Peyer's patch (tissue), 4 donors: Measurements from ENCODE around the gene ACTR1A. TPM values are rescaled to one million over a fixed set of nuclear protein-coding genes. Genes with fewer than 3 reads are reported as not detected.

Experiments
- DNase-seq, 3 donors: peaks; one replicate each; pipeline ENCODE4 v3.0.0-alpha.2; 2017 to 2019
- H3K27ac ChIP-seq, 4 donors: fragments of 200-600 bp; sonication (generic); one replicate each; pipeline ENCODE4 v1.5.1; 2016 to 2019
- H3K27me3 ChIP-seq, 2 donors: fragments of 200-600 bp; sonication (generic); one replicate each; pipeline ENCODE4 v1.5.1; 2019
- H3K36me3 ChIP-seq, 3 donors: fragments of 200-600 bp; sonication (generic); one replicate each; pipeline ENCODE4 v1.5.1; 2016 to 2019
- H3K4me1 ChIP-seq, 4 donors: fragments of 200-600 bp; sonication (generic); one replicate each; pipeline ENCODE4 v1.5.1; 2016 to 2019
- H3K4me3 ChIP-seq, 4 donors: fragments of 200-600 bp; sonication (generic); 1 replicate in 3 of 4; 2 replicates in 1 of 4; pipeline ENCODE4 v1.5.1; 2016 to 2019; ENCODE audit warnings: mild to moderate bottlenecking in 1 of 4
- H3K9me3 ChIP-seq, 4 donors: fragments of 200-600 bp; sonication (generic); one replicate each; pipeline ENCODE4 v1.5.1; 2016 to 2019; ENCODE audit warnings: mild to moderate bottlenecking in 1 of 4
- CTCF ChIP-seq, 6 experiments: fragments of 450-650 bp in 4 of 6; fragments of 200-600 bp in 2 of 6; sonication (generic) in 1 of 6; IDR thresholded peaks; one replicate each; pipeline ENCODE4 v1.5.1; 2017 to 2019; ENCODE audit warnings: antibody characterized with exemption in 6 of 6, mild to moderate bottlenecking in 3 of 6, moderate library complexity in 1 of 6
- POLR2A ChIP-seq, 2 donors: fragments of 450-650 bp; IDR thresholded peaks; one replicate each; pipeline ENCODE4 v1.5.1; 2017; ENCODE audit warnings: antibody characterized with exemption in 2 of 2, mild to moderate bottlenecking in 2 of 2, moderate library complexity in 2 of 2
- total RNA-seq, 4 donors: library from RNA; depleted of rRNA; stranded (reverse); fragments of >200 nt; gene quantifications; one replicate each; pipeline ENCODE4 v1.1.0, GENCODE V29; 2016

ACTR1A gene
- 10 to 100 TPM; 41.3 to 79.7 (median 71.3) TPM for total RNA-seq

- Histone ChIP-seq H3K36me3 (no peaks in the 10 kb centered on the region), H3K4me1 (peaks cover 0 to 25% (median 9%) of the 10 kb centered on the region in 4 donors), H3K27ac (peak within 1 kb of the TSS; percentile 92 to 95 (median 94)), H3K27me3 (no peaks in the 10 kb centered on the region), H3K4me3 (peak within 1 kb of the TSS; percentile 97 to 99 (median 98)), H3K9me3 (no peaks in the 10 kb centered on the region)
- DNase-seq = peak; percentile 92 to 98 (median 97)
- peak in 2 of 6 experiments; percentile 5 to 7 for TF ChIP-seq CTCF (IDR thresholded peaks at IDR 0.05)
- TF ChIP-seq POLR2A (IDR thresholded peaks at IDR 0.05) = peak; percentile 71 to 78
Observed at GRCh38 chr10:102502337-102503151, at the start of gene ACTR1A. ACTR1A (minus strand) TSS chr10:102502712; CDS start chr10:102502647, 65 bp downstream.

- Histone ChIP-seq H3K4me3 (no peak overlapping the region), H3K27me3 (no peaks in the 10 kb centered on the region), H3K9me3 (peaks cover 0 to 2% (median 0%) of the 10 kb centered on the region in 4 donors), H3K36me3 (peaks cover 0 to 17% (median 0%) of the 10 kb centered on the region in 3 donors), H3K27ac (no peak overlapping the region), H3K4me1 (no peaks in the 10 kb centered on the region)
- no peak for DNase-seq
- TF ChIP-seq POLR2A (IDR thresholded peaks at IDR 0.05) (no peak), CTCF (IDR thresholded peaks at IDR 0.05) (no peak)
Observed at GRCh38 chr10:102550636-102551210, 48.2 kb upstream of the ACTR1A start.

GRCh38 chr10:102549549-102549948 lies 47.0 kb upstream of the ACTR1A start:
- Histone ChIP-seq H3K27me3 (no peaks in the 10 kb centered on the region), H3K4me3 (no peak overlapping the region), H3K36me3 (peaks cover 0 to 17% (median 0%) of the 10 kb centered on the region in 3 donors), H3K9me3 (peaks cover 0 to 2% (median 0%) of the 10 kb centered on the region in 4 donors), H3K4me1 (no peaks in the 10 kb centered on the region), H3K27ac (no peak overlapping the region)
- TF ChIP-seq POLR2A (IDR thresholded peaks at IDR 0.05) = no peak
- no peak for TF ChIP-seq CTCF (IDR thresholded peaks at IDR 0.05)
- DNase-seq = peak in 1 of 3 donors; percentile 10

GRCh38 chr10:102546606-102547320 lies 44.3 kb upstream of the ACTR1A start:
- H3K4me3 ChIP-seq = no peak overlapping the region
- TF ChIP-seq POLR2A (IDR thresholded peaks at IDR 0.05) (no peak), CTCF (IDR thresholded peaks at IDR 0.05) (no peak)
- no peaks in the 10 kb centered on the region for H3K4me1 ChIP-seq
- H3K27me3 ChIP-seq = no peaks in the 10 kb centered on the region
- H3K9me3 ChIP-seq = peaks cover 0 to 2% (median 0%) of the 10 kb centered on the region in 4 donors
- peaks cover 0 to 17% (median 0%) of the 10 kb centered on the region in 3 donors for H3K36me3 ChIP-seq
- H3K27ac ChIP-seq = no peak overlapping the region
- DNase-seq = no peak

- H3K9me3 ChIP-seq = peaks cover 0 to 2% (median 0%) of the 10 kb centered on the region in 4 donors
- no peaks in the 10 kb centered on the region for H3K27me3 ChIP-seq
- no peaks in the 10 kb centered on the region for H3K4me1 ChIP-seq
- DNase-seq = no peak
- TF ChIP-seq CTCF (IDR thresholded peaks at IDR 0.05) = no peak
- no peak for TF ChIP-seq POLR2A (IDR thresholded peaks at IDR 0.05)
- H3K27ac ChIP-seq = no peak overlapping the region
- H3K4me3 ChIP-seq = no peak overlapping the region
- H3K36me3 ChIP-seq = peaks cover 0 to 13% (median 0%) of the 10 kb centered on the region in 3 donors
Observed at GRCh38 chr10:102545997-102546396, 43.5 kb upstream of the ACTR1A start.
